Measurements from ENCODE around the gene GRIN2A. TPM values are rescaled to one million over a fixed set of nuclear protein-coding genes. Genes with fewer than 3 reads are reported as not detected.
"Not testable (repeated sequence)": the region's sequence is repeated elsewhere in the genome, so short reads cannot be mapped to it uniquely, and the experiment has no call there.

The GRIN2A gene
- total and polyA plus RNA-seq, 2 experiments from 2014 or later, result not detected

DNA sequence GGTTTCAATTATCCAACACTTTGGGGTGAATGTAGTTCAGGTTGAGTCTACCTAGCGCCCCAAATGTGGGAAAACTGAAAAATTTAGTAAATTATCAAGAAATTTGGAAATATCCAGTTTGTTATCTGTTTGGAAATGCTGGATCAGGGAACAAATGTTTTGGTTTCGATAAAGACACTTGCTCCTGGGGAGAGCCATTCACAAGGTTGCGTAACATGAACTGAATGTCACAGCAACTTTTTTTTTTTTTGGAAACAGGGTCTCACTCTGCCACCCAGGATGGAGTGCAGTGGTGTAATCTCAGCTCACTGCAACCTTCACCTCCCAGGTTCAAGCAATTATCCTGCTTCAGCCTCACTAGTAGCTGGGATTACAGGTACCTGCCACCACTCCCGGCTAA lies 286.4 kb downstream of the GRIN2A start:
- TF ChIP-seq EZH2 (IDR thresholded peaks at IDR 0.05; ENCODE audit: insufficient read depth, poor library complexity, severe bottlenecking) (no peak), EZH2phosphoT487 (IDR thresholded peaks at IDR 0.05; ENCODE audit: insufficient read depth, low read depth) (no peak)

GRCh38 chr16:9885876-9886275 lies 296.4 kb downstream of the GRIN2A start:
- Histone ChIP-seq H3K79me2 (ENCODE audit: insufficient read depth) (no peaks in the 10 kb centered on the region), H2AFZ (no peak overlapping the region), H3F3A (ENCODE audit: insufficient read depth) (no peaks in the 10 kb centered on the region), H3K4me1 (ENCODE audit: insufficient read depth) (no peaks in the 10 kb centered on the region), H4K20me1 (ENCODE audit: insufficient read depth) (no peaks in the 10 kb centered on the region), H3K27ac (no peak overlapping the region), H3K9me3 (ENCODE audit: low read depth) (no peaks in the 10 kb centered on the region), H3K27me3 (replicated peaks; ENCODE audit: insufficient read depth) (no peaks in the 10 kb centered on the region), H3K36me3 (ENCODE audit: low read depth) (no peaks in the 10 kb centered on the region), H3K4me3 (no peak overlapping the region), H3K9me2 (ENCODE audit: insufficient read depth) (no peaks in the 10 kb centered on the region), H3K9ac (no peak overlapping the region), H3K4me2 (ENCODE audit: unreplicated experiment) (no peak overlapping the region)
- WGBS, 2 experiments (ENCODE audit: low coverage in 1 of 2, low lambda C conversion rate in 2 of 2, missing lambda C conversion rate in 2 of 2), result 52 to 59% methylated on average over 1 of the region's 1 CpG
- TF ChIP-seq EZH2 (IDR thresholded peaks at IDR 0.05; ENCODE audit: insufficient read depth, poor library complexity, severe bottlenecking) (no peak), EZH2phosphoT487 (IDR thresholded peaks at IDR 0.05; ENCODE audit: insufficient read depth, low read depth) (no peak)
- in situ Hi-C loops (cut with MboI), result no loop called here
- DNase-seq, result no peak

More for the DNA sequence above, 286.4 kb downstream of the GRIN2A start:
- Histone ChIP-seq H3K4me2 (ENCODE audit: unreplicated experiment) (no peak overlapping the region), H3K4me3 (no peak overlapping the region), H3K79me2 (ENCODE audit: insufficient read depth) (no peaks in the 10 kb centered on the region), H3K9me3 (ENCODE audit: low read depth) (no peaks in the 10 kb centered on the region), H3K36me3 (ENCODE audit: low read depth) (no peaks in the 10 kb centered on the region), H3K27me3 (replicated peaks; ENCODE audit: insufficient read depth) (no peaks in the 10 kb centered on the region), H3K4me1 (ENCODE audit: insufficient read depth) (no peaks in the 10 kb centered on the region), H3K9me2 (ENCODE audit: insufficient read depth) (no peaks in the 10 kb centered on the region), H4K20me1 (ENCODE audit: insufficient read depth) (no peaks in the 10 kb centered on the region), H3K9ac (no peak overlapping the region), H3K27ac (no peak overlapping the region), H3F3A (ENCODE audit: insufficient read depth) (no peaks in the 10 kb centered on the region), H2AFZ (no peak overlapping the region)
- no peak for DNase-seq
- 21 to 25% methylated on average over 4 of the region's 4 CpGs for WGBS, 2 experiments (ENCODE audit: low coverage in 1 of 2, low lambda C conversion rate in 2 of 2, missing lambda C conversion rate in 2 of 2)
- in situ Hi-C loops (cut with MboI), result no loop called here

- no peaks in the 10 kb centered on the region for H3K4me1 ChIP-seq (ENCODE audit: insufficient read depth)
- in situ Hi-C loops (cut with MboI), result no loop called here
- no peak for DNase-seq
- no peak overlapping the region for H2AFZ ChIP-seq
- H4K20me1 ChIP-seq (ENCODE audit: insufficient read depth), result no peaks in the 10 kb centered on the region
- H3K9ac ChIP-seq, result no peak overlapping the region
- H3F3A ChIP-seq (ENCODE audit: insufficient read depth), result no peaks in the 10 kb centered on the region
- no peak overlapping the region for H3K4me2 ChIP-seq (ENCODE audit: unreplicated experiment)
- no peaks in the 10 kb centered on the region for H3K9me2 ChIP-seq (ENCODE audit: insufficient read depth)
- H3K79me2 ChIP-seq (ENCODE audit: insufficient read depth), result no peaks in the 10 kb centered on the region
- no peak for TF ChIP-seq EZH2 (IDR thresholded peaks at IDR 0.05; ENCODE audit: insufficient read depth, poor library complexity, severe bottlenecking)
- TF ChIP-seq EZH2phosphoT487 (IDR thresholded peaks at IDR 0.05; ENCODE audit: insufficient read depth, low read depth), result no peak
- no peak overlapping the region for H3K4me3 ChIP-seq
- H3K9me3 ChIP-seq (ENCODE audit: low read depth), result no peaks in the 10 kb centered on the region
- H3K27ac ChIP-seq, result no peak overlapping the region
- WGBS, 2 experiments (ENCODE audit: low coverage in 1 of 2, low lambda C conversion rate in 2 of 2, missing lambda C conversion rate in 2 of 2), result 1% methylated on average over 9 of the region's 9 CpGs
- H3K36me3 ChIP-seq (ENCODE audit: low read depth), result no peaks in the 10 kb centered on the region
- no peaks in the 10 kb centered on the region for H3K27me3 ChIP-seq (replicated peaks; ENCODE audit: insufficient read depth)
Measured at GRCh38 chr16:9885467-9885866, 296.8 kb downstream of the GRIN2A start.

DNA sequence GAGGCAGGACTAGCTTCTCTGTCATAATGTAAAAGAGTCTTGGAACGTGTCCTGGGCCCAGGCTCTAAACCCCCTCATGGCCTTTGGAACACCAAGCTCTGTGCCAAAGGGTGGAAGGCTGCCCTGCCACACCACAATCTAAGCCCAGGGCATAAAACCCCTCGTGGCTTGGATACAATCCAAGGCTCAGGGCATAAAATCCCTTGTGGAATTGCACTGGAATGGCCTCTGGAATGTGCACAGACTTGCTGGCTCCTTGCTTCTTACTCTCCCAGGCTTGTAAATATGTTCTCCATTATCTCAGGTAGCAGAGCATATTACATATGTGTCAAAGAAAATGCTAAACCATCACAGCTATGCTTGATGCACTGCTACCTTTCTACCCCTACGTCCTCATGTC lies 306.2 kb downstream of the GRIN2A start:
- H3K79me2 ChIP-seq (ENCODE audit: insufficient read depth); H3K9me2 ChIP-seq (ENCODE audit: insufficient read depth); H3K4me2 ChIP-seq (ENCODE audit: unreplicated experiment); H3F3A ChIP-seq (ENCODE audit: insufficient read depth); H3K9me3 ChIP-seq (ENCODE audit: low read depth); H3K27me3 ChIP-seq (replicated peaks; ENCODE audit: insufficient read depth); H3K4me3 ChIP-seq; DNase-seq; H3K36me3 ChIP-seq (ENCODE audit: low read depth); H3K27ac ChIP-seq; in situ Hi-C loops (cut with MboI); H3K9ac ChIP-seq; H3K4me1 ChIP-seq (ENCODE audit: insufficient read depth); H4K20me1 ChIP-seq (ENCODE audit: insufficient read depth); H2AFZ ChIP-seq: not testable (repeated sequence)
- 0 to 4% methylated on average over 3 of the region's 3 CpGs for WGBS, 2 experiments (ENCODE audit: low coverage in 1 of 2, low lambda C conversion rate in 2 of 2, missing lambda C conversion rate in 2 of 2)

DNA sequence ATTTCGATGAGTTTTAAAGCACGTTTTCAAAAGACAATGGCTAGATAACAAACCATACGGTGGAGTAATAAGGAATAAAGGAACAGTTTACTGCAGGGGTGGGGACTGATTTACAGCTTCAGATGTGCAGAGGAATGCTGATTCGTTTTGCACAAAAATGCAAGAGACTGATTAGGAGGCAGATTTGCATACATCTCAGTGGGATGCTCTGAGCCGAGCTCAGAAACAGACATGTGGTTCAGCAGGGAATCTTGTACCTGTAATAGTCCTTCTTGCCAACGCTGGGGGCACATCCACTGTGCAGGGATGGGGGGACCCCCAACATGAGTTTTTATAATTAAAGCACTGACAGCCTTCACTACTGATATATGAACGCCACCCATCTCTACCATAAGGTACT lies 308.0 kb downstream of the GRIN2A start:
- WGBS, 2 experiments (ENCODE audit: low coverage in 1 of 2, low lambda C conversion rate in 2 of 2, missing lambda C conversion rate in 2 of 2), result 18 to 23% methylated on average over 7 of the region's 7 CpGs
- Histone ChIP-seq H4K20me1 (ENCODE audit: insufficient read depth) (no peaks in the 10 kb centered on the region), H3K36me3 (ENCODE audit: low read depth) (no peaks in the 10 kb centered on the region), H3K79me2 (ENCODE audit: insufficient read depth) (no peaks in the 10 kb centered on the region), H3K27ac (no peak overlapping the region), H3K4me2 (ENCODE audit: unreplicated experiment) (no peak overlapping the region), H3K4me1 (ENCODE audit: insufficient read depth) (no peaks in the 10 kb centered on the region), H3K9me3 (ENCODE audit: low read depth) (no peaks in the 10 kb centered on the region), H2AFZ (no peak overlapping the region), H3F3A (ENCODE audit: insufficient read depth) (no peaks in the 10 kb centered on the region), H3K4me3 (no peak overlapping the region), H3K27me3 (replicated peaks; ENCODE audit: insufficient read depth) (no peaks in the 10 kb centered on the region), H3K9ac (no peak overlapping the region), H3K9me2 (ENCODE audit: insufficient read depth) (no peaks in the 10 kb centered on the region)
- no peak for DNase-seq
- in situ Hi-C loops (cut with MboI), result no loop called here
- TF ChIP-seq EZH2phosphoT487 (IDR thresholded peaks at IDR 0.05; ENCODE audit: insufficient read depth, low read depth) (no peak), EZH2 (IDR thresholded peaks at IDR 0.05; ENCODE audit: insufficient read depth, poor library complexity, severe bottlenecking) (no peak)

Measured in GM23248 (cell line).